Neural cell (in vitro differentiated cells): Measurements from ENCODE around the gene PPM1N. TPM values are rescaled to one million over a fixed set of nuclear protein-coding genes. Genes with fewer than 3 reads are reported as not detected.

Experiments
- H2AFZ ChIP-seq: fragments of 200-600, 300-800 bp; sonication (generic), shearing (Covaris generic); 2 replicates; pipeline ENCODE4 v1.6.0; 2014; ENCODE audit warnings: low read depth, mild to moderate bottlenecking, antibody characterized with exemption, low read length, moderate library complexity
- H3F3A ChIP-seq: fragments of 200-600 bp; shearing (Covaris generic); 2 replicates; pipeline ENCODE4 v1.6.1; 2016; ENCODE audit warnings: mild to moderate bottlenecking, moderate library complexity, mixed read lengths, antibody characterized with exemption, low read length; ENCODE audit not compliant: insufficient read depth, poor library complexity, severe bottlenecking
- H3K27ac ChIP-seq: fragments of 200-600, 300-800 bp; sonication (generic), shearing (Covaris generic); 2 replicates; pipeline ENCODE4 v1.5.1; 2014; ENCODE audit warnings: mild to moderate bottlenecking, low read length, moderate library complexity
- H3K27me3 ChIP-seq: fragments of 300-800, 200-600 bp; sonication (generic), shearing (Covaris generic); 2 replicates; pipeline ENCODE4 v1.6.0; 2014; ENCODE audit warnings: mild to moderate bottlenecking, low read depth, low read length, moderate library complexity; ENCODE audit not compliant: insufficient read depth
- H3K36me3 ChIP-seq: fragments of 300-800, 200-600 bp; sonication (generic), shearing (Covaris generic); 2 replicates; pipeline ENCODE4 v1.5.1; 2014; ENCODE audit warnings: mild to moderate bottlenecking, antibody characterized with exemption, low read length, moderate library complexity; ENCODE audit not compliant: insufficient read depth
- H3K4me2 ChIP-seq: fragments of 300-800, 200-600 bp; sonication (generic), shearing (Covaris generic); 2 replicates; pipeline ENCODE4 v1.6.0; 2014; ENCODE audit warnings: mild to moderate bottlenecking, low read length
- H3K4me3 ChIP-seq: fragments of 300-800, 200-600 bp; sonication (generic), shearing (Covaris generic); 2 replicates; pipeline ENCODE4 v1.5.1; 2014; ENCODE audit warnings: mild to moderate bottlenecking, low read length, moderate library complexity
- H3K79me2 ChIP-seq: fragments of 200-600 bp; shearing (Covaris generic); replicated peaks from 2 replicates; pipeline ENCODE4 v1.6.0; 2014; ENCODE audit warnings: mild to moderate bottlenecking, low read length, moderate library complexity; ENCODE audit not compliant: insufficient read depth
- H3K9ac ChIP-seq: fragments of 300-800, 200-600 bp; sonication (generic), shearing (Covaris generic); 2 replicates; pipeline ENCODE4 v1.6.1; 2016; ENCODE audit warnings: mild to moderate bottlenecking, low read length, mixed read lengths
- H3K9me2 ChIP-seq: fragments of 200-600 bp; shearing (Covaris generic); 2 replicates; pipeline ENCODE4 v1.6.1; 2016; ENCODE audit warnings: mild to moderate bottlenecking, low read length, mixed read lengths; ENCODE audit not compliant: insufficient read depth
- H3K9me3 ChIP-seq: fragments of 200-600, 300-800 bp; sonication (generic), shearing (Covaris generic); 2 replicates; pipeline ENCODE4 v1.6.1; 2016; ENCODE audit warnings: mild to moderate bottlenecking, mixed run types, low read length, moderate library complexity, mixed read lengths
- H4K20me1 ChIP-seq: fragments of 200-600 bp; shearing (Covaris generic); 2 replicates; pipeline ENCODE4 v1.6.1; 2016; ENCODE audit warnings: mild to moderate bottlenecking, mixed run types; ENCODE audit not compliant: insufficient read depth
- EP300 ChIP-seq: fragments of 450-650 bp; conservative IDR thresholded peaks from 2 replicates; pipeline ENCODE4 v1.6.1; 2014; ENCODE audit warnings: antibody characterized with exemption, mild to moderate bottlenecking, moderate library complexity; ENCODE audit not compliant: poor library complexity, severe bottlenecking
- EZH2 ChIP-seq: fragments of 200-600, 300-800 bp; shearing (Covaris generic), sonication (generic); IDR thresholded peaks from 2 replicates; pipeline ENCODE4 v1.6.1; 2014; ENCODE audit warnings: antibody characterized with exemption, low read length, borderline replicate concordance, mild to moderate bottlenecking; ENCODE audit not compliant: insufficient read depth, poor library complexity, severe bottlenecking
- MXI1 ChIP-seq: fragments of 450-650 bp; conservative IDR thresholded peaks from 2 replicates; pipeline ENCODE4 v1.6.1; 2014; ENCODE audit warnings: antibody characterized with exemption, mild to moderate bottlenecking; ENCODE audit not compliant: poor library complexity, severe bottlenecking
- POLR2AphosphoS5 ChIP-seq: IDR thresholded peaks from 2 replicates; pipeline ENCODE4 v1.6.1; 2012
- RAD21 ChIP-seq: fragments of 450-650 bp; conservative IDR thresholded peaks from 2 replicates; pipeline ENCODE4 v1.6.1; 2014; ENCODE audit warnings: antibody characterized with exemption, mild to moderate bottlenecking, moderate library complexity
- REST ChIP-seq: IDR thresholded peaks from 2 replicates; pipeline ENCODE4 v1.6.1; 2012; ENCODE audit warnings: borderline replicate concordance
- SMC3 ChIP-seq: fragments of 450-650 bp; conservative IDR thresholded peaks from 2 replicates; pipeline ENCODE4 v1.6.1; 2014; ENCODE audit warnings: antibody characterized with exemption, mild to moderate bottlenecking, moderate library complexity; ENCODE audit not compliant: poor library complexity
- TAF1 ChIP-seq: IDR thresholded peaks from 2 replicates; pipeline ENCODE4 v1.6.1; 2012; ENCODE audit warnings: low read depth
- polyA plus RNA-seq: library from polyadenylated mRNA; depleted of rRNA; stranded (reverse); fragments of >200 nt; gene quantifications from 2 replicates; pipeline ENCODE4 v1.2.3, GENCODE V29; 2014
- TF ChIP-seq, protein P1 (sequence below): fragments of 450-650 bp; IDR thresholded peaks from 2 replicates; pipeline ENCODE4 v1.5.1; 2014; ENCODE audit warnings: antibody characterized with exemption, mild to moderate bottlenecking, moderate library complexity; ENCODE audit not compliant: poor library complexity, severe bottlenecking

PPM1N gene
- polyA plus RNA-seq, 1 donor from 2014 or later: 1.0 TPM

DNA sequence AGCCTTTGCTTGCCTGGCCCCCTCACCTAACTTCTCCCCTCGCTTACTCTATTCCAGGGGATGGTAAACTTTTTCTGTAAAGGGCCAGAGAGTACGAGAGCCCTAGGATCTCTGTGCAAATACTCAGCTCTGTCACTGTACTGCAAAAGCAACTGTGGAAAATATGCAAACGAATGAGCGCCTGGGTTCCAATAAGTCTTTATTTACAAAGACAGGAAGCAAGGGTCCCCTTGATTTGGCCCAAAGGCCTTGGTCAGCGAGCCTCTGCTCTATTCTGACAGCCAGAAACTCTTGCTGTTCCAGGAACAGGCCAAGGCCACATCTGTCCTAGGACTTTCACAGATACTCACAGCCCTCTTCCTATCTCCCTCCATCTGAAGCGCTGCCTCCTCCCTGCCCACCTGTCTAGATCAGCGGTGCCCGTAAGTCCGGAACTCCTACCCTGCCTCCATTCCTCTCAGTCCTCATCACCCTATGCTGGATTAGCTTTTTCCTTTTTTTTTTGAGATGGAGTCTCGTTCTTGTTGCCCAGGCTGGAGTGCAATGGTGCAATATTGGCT, 49.0 kb downstream of the PPM1N start:
- Histone ChIP-seq H3K79me2 (no peaks in the 10 kb centered on the region), H3K27ac (no peak overlapping the region), H2AFZ (no peak overlapping the region), H3K27me3 (no peaks in the 10 kb centered on the region), H3K4me2 (no peak overlapping the region), H4K20me1 (no peaks in the 10 kb centered on the region), H3F3A (no peaks in the 10 kb centered on the region), H3K9me2 (no peaks in the 10 kb centered on the region), H3K4me3 (no peak overlapping the region), H3K9ac (no peak overlapping the region), H3K9me3 (no peaks in the 10 kb centered on the region), H3K36me3 (no peaks in the 10 kb centered on the region)
- TF ChIP-seq POLR2AphosphoS5: no peak
- TF ChIP-seq TAF1: no peak
- TF ChIP-seq REST: no peak
- no peak for TF ChIP-seq EP300
- no peak for TF ChIP-seq SMC3
- TF ChIP-seq RAD21: no peak
- TF ChIP-seq EZH2: no peak
- TF ChIP-seq, protein P1, sequence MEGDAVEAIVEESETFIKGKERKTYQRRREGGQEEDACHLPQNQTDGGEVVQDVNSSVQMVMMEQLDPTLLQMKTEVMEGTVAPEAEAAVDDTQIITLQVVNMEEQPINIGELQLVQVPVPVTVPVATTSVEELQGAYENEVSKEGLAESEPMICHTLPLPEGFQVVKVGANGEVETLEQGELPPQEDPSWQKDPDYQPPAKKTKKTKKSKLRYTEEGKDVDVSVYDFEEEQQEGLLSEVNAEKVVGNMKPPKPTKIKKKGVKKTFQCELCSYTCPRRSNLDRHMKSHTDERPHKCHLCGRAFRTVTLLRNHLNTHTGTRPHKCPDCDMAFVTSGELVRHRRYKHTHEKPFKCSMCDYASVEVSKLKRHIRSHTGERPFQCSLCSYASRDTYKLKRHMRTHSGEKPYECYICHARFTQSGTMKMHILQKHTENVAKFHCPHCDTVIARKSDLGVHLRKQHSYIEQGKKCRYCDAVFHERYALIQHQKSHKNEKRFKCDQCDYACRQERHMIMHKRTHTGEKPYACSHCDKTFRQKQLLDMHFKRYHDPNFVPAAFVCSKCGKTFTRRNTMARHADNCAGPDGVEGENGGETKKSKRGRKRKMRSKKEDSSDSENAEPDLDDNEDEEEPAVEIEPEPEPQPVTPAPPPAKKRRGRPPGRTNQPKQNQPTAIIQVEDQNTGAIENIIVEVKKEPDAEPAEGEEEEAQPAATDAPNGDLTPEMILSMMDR: no peak
- no peak for TF ChIP-seq MXI1

DNA sequence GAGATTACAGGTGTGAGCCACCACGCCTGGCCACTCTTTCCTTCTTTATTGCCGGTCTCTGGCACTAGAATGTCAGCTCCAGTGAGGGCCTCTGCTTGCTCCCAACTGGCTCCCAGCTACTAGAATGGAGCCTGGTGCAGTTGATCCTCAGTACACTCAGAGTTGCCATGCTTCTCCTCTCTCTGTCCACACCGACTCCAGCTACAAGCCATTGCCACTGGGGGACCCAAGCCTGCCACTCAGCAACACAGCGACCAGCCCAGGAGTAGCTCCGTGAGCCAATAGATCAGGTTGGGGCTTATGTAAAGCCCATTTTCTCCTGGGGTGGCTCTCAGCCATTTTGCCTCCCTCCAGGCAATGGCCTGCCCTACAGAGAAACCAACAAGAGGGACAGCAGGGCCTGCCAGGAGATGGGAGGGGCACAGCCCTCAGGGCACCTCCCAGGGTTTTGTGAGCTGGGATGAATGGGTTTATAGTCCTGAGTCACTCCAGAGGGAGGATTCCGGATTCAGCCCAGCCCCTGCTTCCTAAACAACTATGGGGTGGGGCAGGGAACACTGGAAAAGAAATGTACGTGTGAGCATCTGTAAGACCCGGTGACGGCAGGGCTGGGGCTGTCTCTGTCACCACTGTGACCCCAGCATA, 49.8 kb downstream of the PPM1N start:
- Histone ChIP-seq H3K79me2 (no peaks in the 10 kb centered on the region), H3F3A (no peaks in the 10 kb centered on the region), H3K27ac (no peak overlapping the region), H3K4me2 (no peak overlapping the region), H4K20me1 (no peaks in the 10 kb centered on the region), H2AFZ (no peak overlapping the region), H3K9ac (no peak overlapping the region), H3K36me3 (no peaks in the 10 kb centered on the region), H3K27me3 (no peaks in the 10 kb centered on the region), H3K9me2 (no peaks in the 10 kb centered on the region), H3K4me3 (no peak overlapping the region), H3K9me3 (no peaks in the 10 kb centered on the region)
- TF ChIP-seq EZH2 (no peak), RAD21 (no peak), REST (no peak), SMC3 (no peak), MXI1 (no peak), EP300 (no peak), POLR2AphosphoS5 (no peak), TAF1 (no peak)
- TF ChIP-seq, protein P1: no peak
